ENCODE data around the gene OR2V1.
"Not testable (repeated sequence)": the region's sequence is repeated elsewhere in the genome, so short reads cannot be mapped to it uniquely, and the experiment has no call there.

The OR2V1 gene

DNA sequence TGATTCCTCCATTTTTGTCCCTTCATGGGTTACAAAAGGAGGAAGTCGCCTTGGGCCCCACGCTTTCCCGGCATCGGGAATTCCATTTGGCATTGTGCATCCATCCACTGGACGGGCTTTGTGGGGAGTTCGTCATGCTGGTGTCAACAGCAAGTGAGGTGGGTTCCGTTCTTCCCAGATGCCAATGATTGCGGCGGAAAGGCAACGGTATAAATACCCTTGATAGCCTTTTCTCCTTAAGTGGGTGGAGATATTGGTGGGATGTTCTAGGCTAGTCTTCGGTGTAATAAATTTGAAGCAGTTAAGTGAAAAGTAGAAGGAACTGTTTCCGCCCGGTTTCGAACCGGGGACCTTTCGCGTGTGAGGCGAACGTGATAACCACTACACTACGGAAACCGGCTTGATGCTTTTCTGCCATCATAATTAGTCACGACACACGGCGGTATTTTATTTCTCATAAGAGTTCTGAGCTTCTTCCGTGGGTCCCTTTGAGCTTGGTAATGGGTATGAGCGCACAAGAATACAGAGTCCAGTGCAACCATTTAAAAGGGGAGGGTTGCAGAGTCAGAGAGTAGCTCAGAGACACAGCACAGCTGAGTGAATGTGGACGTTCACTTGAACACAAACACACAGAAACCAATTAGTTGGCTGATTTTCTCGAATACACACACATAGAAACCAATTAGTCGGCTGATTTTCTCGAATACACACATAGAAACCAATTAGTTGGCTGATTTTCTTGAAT, 28.9 kb downstream of the OR2V1 start:
- DNase-seq = not testable (repeated sequence)

DNA sequence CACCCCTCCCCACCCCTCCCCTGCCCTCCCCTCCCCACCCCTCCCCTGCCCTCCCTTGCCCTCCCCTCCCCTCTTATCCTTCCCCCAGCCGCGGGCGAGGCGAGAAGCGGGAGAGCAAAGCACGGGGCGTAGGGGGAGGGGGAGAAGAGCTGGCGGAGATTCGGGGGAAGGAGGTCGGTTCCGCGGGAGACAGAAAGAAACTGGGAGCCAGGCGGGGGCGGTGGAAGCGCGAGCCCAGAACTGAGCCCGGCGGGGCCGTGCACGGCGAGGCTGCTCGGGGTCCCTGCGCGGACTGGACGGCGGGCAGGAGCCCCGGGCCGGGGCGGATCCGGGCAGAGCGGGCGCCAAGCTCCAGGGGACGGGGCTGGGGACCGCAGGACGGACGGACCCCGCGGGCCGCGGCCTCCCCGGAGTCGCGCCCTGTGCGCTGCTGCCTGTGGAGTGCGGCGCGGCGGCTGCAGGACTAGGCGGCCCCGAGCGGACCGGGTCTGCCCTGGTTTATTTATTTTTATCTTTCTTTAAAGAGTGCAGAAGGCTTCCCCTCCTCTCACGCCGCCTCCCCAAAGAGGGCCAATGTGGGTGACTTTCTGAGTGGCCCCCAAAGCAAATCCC, 29.8 kb downstream of the OR2V1 start:
- DNase-seq = not testable (repeated sequence)

DNA sequence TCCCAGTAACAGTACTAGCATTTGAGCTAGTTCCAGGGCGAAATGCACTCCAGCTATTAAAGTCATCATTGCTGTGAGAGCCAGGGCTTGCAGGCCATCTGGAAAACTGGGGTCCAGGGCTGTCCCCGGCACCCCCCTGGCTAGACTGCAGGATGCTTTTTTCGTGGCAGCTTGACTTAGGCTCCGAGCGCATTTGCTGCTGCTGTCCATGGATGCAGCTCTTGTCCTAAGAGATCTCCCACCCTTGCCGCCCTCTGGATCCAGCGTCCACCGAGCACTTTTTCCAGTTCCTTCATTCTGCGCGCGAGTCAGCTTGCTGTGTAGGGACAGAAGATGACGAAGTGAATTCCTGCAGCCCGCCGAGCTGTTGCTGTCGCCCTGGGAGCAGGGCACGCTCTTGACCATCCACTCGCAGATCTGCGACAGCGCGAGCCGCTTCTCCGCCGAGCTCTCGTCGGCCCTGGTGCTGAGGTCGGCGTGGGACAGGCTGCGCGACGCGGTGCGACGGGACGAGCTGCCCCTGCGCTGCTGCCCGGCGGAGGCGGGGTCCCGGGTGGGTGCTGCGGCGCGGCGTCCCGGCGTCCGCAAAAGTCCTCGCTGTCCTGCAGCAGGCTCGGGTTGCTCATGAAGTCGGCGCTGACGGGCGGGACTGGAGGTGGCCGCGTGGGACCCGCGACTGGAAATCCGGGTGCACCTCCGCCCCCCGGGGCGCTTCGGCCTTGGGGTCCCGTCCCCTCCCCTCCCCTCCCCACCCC, 30.7 kb downstream of the OR2V1 start:
- no peak for DNase-seq

DNA sequence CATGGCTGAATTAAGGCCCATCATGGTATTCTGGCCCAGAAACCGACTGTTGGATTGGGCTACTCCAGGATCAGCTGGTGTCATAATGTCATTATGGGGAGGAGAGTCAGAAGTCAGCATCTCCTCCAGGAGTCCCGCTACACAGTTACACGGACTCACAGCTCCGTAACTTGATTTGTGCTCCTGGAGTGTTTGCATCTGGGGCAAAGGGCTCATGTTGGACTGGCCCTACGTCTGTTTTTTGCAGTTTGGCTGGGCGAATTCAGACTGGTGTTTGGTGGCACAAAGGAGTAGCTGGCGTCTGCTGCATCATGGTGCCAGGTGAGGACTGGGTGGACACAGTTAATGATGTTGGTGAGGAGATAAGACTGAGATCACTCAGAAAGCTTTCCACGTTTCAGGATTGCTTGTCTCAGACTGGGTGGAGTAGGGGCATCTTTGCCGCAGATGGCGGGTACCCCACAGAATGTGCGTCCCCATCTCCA, 31.3 kb downstream of the OR2V1 start:
- no peak for DNase-seq

DNA sequence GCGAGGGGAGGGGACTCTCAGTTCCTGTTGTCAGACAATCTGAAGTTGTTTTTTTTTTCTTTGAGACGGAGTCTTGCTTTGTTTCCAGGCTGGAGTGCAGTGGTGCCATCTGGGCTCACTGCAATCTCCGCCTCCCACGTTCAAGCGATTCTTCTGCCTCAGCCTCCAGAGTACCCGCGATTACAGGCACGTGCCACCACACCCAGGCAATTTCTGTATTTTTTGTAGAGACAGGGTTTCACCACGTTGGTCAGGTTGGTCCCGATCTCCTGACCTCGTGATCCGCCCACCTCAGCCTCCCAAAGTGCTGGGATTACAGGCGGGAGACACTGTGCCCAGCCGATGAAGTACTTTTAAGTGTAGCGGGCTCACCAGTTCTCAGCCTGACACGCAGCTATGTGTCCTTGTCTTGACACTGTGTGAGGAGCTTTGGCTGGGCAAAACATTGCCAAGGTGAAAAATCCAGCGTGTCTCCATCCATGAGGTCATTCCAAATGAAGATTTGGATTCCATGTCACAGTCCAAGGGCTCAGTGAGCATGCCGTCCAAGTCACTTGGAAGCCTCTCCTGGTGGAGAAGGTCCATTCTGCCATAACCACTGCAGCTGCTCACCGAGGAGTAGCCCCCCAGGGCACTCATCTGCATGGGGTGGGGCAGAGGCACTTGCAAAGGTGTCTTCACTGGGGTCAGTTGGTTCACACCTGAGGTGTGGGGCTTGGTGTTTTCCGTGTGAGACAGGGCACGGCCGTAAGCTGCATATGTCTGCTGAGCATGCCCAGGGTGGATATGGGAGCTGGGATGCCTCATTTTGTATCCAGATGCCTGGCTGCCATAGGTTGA, 32.0 kb downstream of the OR2V1 start:
- no peak for DNase-seq

DNA sequence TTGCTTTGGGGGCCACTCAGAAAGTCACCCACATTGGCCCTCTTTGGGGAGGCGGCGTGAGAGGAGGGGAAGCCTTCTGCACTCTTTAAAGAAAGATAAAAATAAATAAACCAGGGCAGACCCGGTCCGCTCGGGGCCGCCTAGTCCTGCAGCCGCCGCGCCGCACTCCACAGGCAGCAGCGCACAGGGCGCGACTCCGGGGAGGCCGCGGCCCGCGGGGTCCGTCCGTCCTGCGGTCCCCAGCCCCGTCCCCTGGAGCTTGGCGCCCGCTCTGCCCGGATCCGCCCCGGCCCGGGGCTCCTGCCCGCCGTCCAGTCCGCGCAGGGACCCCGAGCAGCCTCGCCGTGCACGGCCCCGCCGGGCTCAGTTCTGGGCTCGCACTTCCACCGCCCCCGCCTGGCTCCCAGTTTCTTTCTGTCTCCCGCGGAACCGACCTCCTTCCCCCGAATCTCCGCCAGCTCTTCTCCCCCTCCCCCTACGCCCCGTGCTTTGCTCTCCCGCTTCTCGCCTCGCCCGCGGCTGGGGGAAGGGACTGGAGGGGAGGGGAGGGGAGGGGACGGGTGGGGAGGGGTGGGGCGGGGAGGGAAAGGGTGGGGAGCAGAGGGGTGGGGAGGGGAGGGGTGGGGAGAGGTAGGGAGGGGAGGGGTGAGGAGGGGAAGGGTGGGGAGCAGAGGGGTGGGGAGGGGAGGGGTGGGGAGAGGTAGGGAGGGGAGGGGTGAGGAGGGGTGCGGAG, 33.0 kb downstream of the OR2V1 start:
- DNase-seq = not testable (repeated sequence)

DNA sequence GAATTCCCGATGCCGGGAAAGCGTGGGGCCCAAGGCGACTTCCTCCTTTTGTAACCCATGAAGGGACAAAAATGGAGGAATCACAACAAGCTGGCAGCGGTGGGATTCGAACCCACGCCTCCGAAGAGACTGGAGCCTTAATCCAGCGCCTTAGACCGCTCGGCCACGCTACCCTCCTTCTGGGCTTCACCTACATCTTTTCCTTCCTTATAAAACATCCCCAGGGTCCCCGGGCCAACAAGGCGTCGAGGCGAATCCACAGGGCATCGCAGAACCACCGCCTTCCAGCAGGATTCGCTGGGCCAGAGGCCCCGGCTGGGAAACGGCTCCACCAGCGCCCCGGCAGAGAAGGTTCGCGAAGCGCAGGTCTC, 33.6 kb downstream of the OR2V1 start:
- DNase-seq = not testable (repeated sequence)

DNA sequence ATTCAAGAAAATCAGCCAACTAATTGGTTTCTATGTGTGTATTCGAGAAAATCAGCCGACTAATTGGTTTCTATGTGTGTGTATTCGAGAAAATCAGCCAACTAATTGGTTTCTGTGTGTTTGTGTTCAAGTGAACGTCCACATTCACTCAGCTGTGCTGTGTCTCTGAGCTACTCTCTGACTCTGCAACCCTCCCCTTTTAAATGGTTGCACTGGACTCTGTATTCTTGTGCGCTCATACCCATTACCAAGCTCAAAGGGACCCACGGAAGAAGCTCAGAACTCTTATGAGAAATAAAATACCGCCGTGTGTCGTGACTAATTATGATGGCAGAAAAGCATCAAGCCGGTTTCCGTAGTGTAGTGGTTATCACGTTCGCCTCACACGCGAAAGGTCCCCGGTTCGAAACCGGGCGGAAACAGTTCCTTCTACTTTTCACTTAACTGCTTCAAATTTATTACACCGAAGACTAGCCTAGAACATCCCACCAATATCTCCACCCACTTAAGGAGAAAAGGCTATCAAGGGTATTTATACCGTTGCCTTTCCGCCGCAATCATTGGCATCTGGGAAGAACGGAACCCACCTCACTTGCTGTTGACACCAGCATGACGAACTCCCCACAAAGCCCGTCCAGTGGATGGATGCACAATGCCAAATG, 34.1 kb downstream of the OR2V1 start:
- DNase-seq = not testable (repeated sequence)

DNA sequence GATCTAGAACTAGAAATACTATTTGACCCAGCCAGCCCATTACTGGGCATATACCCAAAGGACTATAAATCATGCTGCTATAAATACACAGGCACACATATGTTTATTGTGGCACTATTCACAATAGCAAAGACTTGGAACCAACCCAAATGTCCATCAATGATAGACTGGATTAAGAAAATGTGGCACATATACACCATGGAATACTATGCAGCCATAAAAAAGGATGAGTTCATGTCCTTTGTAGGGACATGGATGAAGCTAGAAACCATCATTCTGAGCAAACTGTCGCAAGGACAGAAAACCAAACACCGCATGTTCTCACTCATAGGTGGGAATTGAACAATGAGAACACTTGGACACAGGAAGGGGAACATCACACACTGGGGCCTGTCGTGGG, 35.8 kb downstream of the OR2V1 start:
- not testable (repeated sequence) for DNase-seq

DNA sequence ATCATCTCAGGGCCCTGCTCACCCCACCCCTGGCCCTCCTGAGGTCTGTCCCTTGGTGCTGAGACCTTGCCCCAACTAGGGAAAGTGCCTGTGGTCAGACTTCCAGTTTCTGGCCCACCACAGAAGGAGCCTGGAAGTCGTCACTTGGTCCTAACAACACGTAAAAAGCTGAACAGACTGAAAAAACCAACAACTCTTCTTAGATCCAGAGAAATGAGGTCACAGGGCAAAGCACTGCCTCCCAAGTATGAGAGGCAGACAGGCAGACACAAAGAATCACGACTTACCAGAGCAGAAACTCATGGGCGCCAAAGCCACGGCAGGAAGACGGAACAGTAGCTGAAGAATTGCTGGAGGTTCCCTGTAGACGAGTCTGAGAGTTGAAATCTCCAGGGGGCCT, 38.5 kb downstream of the OR2V1 start:
- no peak for DNase-seq

DNA sequence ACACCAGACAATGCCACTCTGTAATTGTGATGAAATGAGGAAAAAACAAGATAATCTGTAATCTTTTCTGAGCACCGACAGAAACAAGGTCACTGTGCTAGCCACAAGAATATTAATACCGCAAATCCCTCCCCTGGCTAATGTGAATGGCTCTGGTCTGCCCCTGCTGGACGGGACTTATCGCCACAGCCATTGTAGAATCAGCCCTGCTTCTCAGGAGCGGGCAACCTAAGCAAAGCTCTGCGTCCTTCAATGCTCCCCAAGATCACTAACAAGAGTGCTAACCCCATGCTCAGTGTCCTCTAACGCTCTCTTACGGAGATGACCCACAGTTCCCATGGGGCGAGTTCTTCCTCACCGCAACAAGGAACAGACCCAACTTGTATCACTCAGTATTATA, 42.7 kb downstream of the OR2V1 start:
- no peak for DNase-seq

DNA sequence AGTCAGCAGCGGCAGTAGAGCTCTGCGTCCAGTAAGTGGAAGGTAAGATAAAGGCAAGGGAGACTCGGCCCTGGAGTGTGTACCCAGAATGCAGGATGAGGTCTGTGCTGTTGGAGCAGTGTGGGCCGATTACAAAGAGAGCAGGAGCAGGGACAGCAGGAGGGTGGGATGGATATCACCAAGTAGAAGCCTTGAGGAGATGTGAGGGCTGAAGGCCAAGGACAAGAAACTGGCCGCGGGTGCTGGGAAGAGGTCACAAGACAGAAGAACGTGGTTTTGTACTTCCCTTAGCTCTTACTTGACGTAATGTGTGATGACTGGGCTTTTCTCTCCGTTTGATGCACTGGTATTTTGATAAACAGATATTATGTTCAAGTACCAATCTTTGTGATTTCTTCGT, 43.7 kb downstream of the OR2V1 start:
- no peak for DNase-seq

DNA sequence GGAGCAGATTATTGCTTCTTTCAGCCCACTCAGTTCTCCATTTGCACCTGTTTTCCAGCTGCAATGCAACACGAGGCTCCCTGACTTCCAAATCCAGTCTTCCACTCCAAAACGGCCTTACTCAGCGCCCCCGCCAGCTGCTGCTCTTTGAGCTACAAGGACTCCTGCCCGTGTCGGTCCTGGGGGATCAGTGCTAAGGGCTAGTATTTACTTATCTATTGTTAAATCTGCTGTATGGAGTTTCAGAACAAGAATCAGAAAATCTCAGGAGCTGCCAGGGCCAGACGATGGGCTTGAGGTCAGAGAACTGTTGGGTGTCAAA, 44.1 kb downstream of the OR2V1 start:
- no peak for DNase-seq

DNA sequence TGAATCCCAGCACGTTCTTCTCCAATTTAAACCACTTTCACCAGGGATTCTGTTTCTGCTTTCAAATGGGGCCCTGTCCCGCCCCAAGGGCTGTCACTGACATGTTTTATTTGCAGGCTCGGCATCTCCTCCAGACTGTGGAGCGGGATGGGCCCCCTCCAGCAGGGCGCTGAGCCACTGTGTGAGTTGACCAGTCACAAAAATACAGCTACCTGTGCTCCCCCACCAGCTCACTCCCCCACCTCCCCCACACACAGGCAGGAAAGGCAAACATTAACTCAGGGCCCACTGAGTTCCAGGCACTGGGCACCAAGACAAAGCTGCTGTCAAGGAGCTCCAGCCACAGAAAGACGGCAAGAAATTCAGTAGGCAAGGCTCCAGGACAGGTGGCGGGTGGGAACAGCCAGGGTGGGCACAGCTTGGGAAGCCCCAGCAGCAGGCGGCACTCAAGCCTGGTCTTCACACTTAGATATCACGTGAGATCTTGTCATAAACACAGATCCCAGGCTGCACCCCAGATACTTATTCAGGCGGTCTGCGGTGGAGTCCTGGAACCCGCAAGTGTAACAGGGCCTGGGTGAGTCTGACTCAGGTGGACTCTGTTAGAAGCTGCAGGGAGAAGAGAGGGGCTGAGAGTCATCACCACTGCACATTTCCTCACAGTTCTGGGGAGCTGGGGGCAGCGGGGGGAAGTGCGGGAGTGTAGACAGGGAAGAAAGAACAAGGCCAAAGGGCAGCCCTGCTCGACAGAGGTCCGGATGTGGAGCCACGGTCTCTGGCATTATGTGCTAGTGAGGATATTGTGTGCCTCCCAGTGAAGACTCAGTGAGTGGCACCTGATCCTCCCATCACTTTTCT, 44.7 kb downstream of the OR2V1 start:
- DNase-seq = no peak

DNA sequence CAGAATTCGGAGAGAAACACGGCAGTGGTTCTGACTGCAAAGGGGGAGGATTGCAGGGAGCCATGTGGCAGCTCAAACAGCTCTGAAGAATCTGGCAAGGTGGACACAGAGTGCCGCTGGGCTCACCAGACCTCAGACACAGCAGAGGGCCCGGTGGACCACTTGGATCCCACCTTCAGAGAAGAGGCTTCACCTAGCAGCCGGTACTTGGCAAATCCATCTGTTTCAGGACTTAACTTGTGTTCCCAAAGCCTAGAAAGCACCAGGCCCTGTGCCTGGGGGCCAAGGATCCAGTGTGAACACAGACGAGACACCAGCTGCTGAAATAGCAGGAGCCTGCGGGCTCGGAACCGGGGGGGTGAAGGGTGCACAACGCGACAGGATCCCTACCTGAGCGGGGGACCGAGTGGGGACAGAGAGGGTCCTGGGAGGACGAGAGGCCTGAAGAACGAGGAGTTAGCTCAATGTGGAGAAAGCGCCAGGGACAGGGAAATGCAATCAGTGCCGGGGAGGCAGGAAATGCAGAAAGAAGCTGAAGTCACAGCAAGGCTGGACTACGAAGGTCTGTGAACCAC, 46.3 kb downstream of the OR2V1 start:
- no peak for DNase-seq

DNA sequence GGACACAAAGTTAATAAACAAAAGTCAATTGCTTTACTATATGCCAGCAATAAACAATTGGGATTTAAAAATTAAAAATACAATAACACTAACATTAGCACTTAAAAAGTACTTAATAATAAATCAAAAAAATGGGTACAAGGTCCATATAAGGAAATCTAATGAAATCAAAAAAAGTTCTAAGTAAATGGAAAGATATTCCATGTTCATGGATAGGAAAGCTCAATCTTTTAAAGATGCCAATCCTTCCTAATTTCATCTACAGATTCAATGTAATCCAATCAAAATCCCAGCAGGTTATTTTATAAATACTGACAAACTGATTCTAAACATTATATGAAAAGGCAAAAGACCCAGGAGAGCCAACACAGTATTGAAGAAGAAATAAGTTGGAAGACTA, 49.0 kb downstream of the OR2V1 start:
- DNase-seq = no peak

DNA sequence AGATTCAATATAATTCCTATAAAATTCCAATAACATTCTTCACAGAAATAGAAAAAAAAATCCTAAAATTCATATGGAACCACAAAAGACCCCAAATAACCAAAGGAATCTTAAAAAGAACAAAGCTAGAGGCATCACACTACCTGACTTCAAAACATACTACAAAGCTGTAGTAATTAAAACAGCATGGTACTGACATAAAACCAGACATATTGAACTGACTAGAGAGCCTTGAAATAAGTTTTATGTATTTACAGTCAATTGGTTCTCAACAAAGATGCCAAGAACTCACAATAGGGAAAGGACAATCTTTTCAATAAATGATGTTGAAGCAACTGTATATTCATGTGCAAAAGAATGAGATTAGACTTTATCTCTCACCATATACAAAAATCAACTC, 54.0 kb downstream of the OR2V1 start:
- no peak for DNase-seq
